Tongue (tissue), 2 donors: ENCODE measurements around the gene SPDYC. TPM values are rescaled to one million over a fixed set of nuclear protein-coding genes. Genes with fewer than 3 reads are reported as not detected.

Experiments
- DNase-seq: peaks from one replicate; pipeline ENCODE4 v3.0.0-alpha.2; 2015
- total RNA-seq: library from RNA; depleted of rRNA; stranded (reverse); fragments of >200 nt; gene quantifications from one replicate; pipeline ENCODE4 v1.2.3, GENCODE V29; 2014

SPDYC gene
- total RNA-seq, 1 donor from 2014 or later = not detected

DNA sequence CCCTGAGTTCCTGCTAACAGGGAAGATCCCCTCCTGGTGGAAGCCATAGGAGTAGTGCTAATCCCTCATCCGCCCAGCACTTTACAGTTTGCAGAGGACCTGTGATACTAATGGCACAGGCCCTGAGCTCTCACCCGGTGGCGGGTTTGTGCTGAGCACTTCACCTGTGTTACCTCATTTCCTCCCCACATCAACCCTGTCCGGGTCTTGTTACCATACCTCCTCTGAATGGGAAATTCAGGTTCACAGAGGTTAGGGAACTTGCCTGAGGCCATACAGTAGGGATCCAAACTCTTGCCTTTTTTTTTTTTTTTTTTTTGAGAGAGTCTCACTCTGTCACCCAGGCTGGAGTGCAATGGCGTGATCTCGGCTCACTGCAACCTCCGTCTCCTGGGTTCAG lies 36.9 kb downstream of the SPDYC start:
- no peak for DNase-seq

DNA sequence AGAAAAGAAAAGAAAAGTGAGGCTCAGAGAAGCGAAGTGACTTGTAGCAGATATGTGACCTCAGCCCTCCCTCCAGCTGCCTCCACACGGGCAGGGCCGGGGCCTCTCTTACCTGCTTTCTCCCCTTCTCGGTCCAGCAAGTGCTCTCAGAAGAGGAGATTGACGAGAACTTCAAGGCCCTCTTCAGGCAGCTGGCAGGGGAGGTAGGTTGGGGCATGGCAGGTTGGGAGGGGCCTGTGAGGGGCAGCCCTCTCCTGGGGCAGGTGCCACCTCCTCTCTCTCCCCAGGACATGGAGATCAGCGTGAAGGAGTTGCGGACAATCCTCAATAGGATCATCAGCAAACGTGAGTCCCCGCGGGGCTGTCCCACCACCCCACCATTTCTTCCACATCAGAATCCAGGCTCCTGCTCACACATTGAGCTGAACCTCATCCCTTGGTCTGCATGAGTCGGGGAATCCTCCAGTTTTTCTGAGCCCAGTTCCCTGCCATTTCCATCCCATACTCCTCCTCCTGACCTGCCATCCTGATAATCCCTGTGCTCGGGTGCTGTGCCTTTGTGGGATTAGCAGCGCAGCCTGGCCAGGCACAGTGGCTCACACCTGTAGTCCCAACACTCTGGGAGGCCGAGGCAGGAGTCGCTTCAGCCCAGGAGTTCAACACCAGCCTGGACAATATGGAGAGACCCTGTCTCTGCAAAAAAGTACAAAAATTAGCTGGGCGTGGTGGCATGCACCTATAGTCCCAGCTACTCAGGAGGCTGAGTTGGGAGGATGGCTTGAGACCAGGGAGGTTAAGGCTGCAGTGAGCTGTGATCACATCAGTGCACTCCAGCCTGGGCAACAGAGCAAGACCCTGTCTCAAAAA lies 38.1 kb downstream of the SPDYC start:
- DNase-seq = no peak

DNA sequence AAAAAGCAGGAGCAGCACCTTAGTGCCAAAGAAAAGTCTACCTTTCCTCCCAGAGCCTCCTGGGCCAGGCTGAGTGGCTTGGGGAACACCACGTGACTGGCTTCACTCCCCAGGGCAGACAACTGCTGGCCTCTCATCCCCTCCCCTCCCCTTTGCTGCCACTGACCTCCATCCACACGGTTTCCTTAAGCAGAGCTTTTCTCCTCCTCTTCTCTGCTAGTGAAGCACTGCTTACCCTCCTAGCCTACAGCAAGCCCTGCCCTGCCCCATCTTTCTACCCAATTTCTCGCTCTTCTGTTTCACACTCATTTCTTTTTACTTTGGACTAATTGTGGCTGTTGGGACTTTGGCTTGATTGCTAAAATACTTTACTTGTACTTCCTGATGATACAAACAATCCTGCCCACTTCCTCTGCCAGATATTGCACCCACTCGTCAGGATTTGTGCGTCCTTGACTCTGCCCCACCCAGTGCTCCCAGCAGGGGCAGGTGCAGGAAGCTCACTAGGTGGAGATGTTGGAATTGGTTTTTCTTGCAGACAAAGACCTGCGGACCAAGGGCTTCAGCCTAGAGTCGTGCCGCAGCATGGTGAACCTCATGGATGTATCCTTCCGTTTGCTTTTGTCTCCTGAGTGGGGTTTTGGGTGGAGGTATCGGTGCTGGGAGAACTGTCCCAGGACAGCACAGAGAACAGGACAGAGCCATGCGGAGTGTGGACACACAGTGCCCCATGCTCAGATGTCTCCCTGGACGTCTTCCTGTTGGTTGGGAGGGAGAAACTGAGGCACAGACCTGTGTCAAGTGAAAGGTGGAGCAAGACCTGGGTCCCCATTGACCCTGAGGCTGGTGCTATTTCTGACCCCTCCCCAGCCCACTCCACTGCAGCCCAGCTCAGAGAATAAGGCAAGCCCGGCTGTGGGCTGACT lies 39.0 kb downstream of the SPDYC start:
- no peak for DNase-seq

DNA sequence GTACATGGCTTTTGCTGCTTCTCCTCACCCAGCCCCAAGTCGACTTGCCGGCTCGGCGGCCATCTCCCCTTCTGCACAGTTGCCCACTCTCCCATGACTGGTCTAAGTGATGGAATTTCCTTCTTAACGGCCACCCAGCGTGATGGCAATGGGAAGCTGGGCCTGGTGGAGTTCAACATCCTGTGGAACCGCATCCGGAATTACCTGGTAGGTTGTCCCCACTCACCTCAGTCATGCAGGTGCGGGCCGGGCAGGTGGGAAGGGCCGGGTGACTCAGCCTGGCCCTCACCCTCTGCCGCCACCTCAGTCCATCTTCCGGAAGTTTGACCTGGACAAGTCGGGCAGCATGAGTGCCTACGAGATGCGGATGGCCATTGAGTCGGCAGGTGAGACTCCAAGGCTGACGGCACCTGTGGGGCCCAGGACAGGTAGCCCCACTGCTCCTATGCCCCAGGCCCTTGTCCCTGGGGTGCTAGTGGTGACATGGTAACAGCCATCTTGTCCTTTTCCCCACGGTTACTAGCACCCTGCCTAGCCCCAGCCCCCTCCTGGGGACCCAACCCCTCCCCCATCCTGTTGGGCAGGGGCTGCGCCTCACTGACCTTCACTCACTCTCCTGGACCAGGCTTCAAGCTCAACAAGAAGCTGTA lies 39.8 kb downstream of the SPDYC start:
- no peak for DNase-seq

DNA sequence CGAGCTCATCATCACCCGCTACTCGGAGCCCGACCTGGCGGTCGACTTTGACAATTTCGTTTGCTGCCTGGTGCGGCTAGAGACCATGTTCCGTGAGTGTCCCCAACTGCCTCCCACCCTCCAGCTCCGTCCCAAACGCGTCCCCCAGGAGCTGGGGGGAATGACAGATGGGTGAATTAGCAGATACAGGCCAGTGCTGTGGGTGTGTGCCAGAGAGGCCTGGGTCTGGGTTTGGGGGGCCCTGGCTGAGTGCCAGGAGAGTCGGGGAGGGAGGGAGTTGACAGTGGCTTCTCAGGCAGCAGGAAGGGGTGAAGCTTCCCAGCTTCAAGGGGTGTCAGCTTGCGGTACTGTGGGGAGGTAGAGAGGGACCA lies 40.3 kb downstream of the SPDYC start:
- DNase-seq = no peak

DNA sequence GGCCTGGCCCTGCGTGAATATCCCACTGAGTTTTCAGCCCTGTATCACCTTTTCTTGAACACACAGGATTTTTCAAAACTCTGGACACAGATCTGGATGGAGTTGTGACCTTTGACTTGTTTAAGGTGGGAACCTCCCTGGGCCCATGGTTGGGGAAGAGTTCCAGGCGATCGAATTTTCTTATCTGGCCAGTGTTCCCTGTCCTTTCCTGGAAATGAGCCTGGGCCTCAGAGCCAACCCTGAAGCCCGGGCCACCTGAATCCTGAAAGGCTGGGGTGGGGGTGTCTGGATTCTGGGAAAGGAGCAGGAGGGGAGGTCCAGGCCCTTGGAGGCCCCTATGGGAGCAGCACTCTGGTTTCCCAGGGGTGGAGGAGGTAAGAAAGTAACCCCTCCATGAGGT lies 40.7 kb downstream of the SPDYC start:
- no peak for DNase-seq

DNA sequence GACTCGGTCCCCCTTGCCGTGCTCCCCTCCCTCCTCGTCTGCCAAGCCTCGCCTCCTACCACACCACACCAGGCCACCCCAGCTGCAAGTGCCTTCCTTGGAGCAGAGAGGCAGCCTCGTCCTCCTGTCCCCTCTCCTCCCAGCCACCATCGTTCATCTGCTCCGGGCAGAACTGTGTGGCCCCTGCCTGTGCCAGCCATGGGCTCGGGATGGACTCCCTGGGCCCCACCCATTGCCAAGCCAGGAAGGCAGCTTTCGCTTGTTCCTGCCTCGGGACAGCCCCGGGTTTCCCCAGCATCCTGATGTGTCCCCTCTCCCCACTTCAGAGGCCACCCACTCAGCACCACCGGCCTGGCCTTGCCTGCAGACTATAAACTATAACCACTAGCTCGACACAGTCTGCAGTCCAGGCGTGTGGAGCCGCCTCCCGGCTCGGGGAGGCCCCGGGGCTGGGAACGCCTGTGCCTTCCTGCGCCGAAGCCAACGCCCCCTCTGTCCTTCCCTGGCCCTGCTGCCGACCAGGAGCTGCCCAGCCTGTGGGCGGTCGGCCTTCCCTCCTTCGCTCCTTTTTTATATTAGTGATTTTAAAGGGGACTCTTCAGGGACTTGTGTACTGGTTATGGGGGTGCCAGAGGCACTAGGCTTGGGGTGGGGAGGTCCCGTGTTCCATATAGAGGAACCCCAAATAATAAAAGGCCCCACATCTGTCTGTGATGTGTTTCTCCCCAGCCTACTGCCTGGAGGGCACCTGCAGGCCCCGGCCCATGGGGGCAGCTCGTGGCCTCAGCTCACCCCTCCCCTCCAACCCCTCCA lies 41.5 kb downstream of the SPDYC start:
- DNase-seq = no peak

- no peak for DNase-seq
These were observed 42.3 kb downstream of the SPDYC start for GRCh38 chr11:65212226-65212801.

DNA sequence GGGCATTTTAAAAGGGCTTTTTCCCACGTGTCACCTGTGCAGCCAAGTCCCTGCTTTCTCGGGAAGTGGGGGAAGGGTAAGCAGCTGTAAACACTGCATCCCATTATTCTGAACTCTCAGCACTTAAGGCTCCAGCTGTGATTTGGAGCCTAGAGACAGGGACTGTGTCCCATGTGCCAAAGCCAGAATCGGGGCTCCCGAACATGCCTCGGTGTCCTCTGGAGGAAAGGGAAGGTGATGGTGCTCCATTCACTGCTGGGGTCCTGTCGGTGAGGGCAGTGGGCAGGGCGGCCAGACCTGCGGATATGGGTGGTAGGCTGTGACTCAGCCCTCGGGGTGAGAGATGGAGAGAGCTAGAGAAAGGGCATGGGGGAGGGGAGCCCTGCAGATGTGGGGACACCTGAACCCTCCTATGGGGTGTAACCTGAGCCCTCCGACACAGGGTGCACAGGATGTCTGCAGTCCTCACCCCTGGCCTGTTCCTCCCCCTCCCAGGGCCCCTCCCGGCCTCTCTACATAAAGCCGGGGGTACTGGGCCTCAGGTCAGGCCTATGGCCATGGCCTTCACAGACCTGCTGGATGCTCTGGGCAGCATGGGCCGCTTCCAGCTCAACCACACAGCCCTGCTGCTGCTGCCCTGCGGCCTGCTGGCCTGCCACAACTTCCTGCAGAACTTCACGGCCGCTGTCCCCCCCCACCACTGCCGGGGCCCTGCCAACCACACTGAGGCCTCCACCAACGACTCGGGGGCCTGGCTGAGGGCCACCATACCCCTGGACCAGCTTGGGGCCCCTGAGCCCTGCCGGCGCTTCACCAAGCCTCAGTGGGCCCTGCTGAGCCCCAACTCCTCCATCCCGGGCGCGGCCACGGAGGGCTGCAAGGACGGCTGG lies 43.5 kb downstream of the SPDYC start:
- peak; percentile 29 for DNase-seq

DNA sequence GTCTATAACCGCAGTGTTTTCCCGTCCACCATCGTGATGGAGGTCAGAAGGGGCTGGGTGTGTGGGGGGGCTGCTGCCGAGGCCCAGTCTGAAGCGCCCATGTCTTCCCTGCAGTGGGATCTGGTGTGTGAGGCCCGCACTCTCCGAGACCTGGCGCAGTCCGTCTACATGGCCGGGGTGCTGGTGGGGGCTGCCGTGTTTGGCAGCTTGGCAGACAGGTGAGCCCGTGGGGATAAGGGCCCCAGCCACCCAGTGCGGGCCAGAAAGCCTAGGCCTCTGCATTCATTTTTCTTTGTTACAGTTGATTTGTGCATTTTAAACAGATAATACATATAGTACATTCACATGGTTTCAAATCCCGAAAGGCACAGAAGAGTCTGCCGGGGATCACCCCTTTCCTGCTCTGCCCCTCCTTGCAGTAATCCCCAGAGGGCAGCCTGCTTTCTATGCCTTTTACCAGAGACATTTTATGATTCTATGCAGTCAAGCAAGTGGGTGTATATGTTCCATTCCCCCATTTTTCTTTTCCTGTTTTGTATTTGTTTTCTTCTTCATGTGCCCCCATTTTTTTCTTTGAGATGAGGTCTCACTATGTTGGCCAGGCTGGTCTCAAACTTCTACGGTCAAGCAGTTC lies 44.3 kb downstream of the SPDYC start:
- DNase-seq = no peak

DNA sequence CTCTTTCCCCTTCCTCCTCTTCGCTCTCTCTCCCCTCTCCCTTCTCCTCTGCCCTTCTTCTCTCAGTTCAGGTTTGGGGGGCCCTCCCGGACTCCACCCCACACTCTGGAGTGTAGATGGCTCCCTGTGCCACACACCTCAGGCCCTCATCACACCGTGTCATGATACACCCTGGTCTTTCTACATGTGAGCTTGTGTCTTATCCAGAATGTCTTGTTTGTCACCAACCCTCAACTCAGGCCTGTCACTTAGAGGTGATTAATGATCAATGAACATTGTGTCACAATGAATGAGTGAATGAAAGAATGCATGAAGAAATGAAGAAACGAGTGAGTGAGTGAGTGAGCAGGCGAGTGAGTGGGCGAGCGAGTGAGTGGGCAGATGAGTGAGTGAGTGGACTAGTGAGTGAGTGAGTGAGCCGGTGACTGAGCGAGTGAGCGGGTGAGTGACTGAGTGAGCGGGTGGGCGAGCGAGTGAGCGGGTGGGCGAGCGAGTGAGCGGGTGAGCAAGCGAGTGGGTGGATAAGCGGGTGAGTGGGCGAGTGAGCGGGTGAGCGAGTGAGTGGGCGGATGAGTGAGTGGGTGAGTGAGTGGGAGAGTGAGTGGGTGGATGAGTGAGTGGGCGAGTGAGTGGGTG lies 45.5 kb downstream of the SPDYC start:
- DNase-seq = no peak

DNA sequence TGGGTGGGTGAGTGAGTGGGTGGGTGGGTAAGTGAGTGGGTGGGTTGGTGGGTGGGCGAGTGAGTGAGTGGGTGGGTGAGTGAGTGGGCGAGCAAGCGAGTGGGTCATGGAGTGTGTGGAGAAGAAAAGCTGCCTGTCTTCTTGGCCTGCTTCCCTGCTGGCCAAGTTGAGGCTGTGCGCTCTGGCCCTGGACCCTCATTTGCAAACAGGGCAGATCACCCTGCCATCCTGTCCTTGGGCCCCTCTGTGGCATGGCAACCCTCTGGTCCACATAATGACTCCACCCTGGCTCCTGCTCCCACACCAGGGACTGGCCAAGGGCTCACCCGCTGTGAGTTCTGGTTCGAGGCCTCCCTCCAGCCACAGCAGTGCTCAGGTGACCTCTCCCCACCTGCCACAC lies 46.8 kb downstream of the SPDYC start:
- DNase-seq = no peak

DNA sequence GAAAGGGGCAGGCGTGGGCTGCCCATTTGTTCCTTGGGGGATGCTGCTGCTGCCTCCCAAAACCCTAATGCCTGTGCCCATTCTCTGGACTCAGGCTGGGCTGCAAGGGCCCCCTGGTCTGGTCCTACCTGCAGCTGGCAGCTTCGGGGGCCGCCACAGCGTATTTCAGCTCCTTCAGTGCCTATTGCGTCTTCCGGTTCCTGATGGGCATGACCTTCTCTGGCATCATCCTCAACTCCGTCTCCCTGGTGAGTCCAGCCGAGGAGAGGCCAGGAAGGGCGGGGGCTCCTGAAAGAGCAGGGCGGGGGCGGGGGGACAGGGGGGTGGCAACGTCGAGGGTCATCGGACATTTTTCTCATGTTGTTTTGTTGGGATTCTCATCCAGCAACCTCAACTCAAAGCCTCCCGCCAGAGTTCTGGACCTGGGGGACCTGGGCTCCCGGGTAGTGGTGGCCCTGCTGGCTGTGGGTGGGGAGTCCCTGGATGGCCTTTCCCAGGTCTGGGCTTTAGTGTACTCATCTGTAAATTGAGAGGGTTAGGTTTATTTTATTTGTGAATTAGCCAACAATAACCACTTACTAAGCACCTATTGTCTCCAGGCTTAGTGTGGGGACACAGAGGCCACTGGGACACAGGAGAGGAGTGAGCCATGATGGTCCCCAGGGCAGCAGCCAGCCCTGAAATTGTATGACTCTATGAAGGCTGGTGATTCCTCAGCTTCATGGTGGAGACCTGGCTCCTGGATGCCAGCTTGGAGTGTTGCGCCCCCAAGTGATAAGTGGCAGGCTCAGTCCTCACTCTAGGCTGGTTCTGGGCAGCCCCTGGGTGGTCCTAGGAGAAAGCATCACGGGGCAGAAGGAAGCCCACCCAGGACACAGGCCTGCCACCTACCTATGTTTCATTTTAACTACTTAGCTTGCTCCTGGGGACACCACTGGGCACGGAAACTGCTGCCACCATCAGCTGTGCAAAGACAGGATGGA lies 47.7 kb downstream of the SPDYC start:
- DNase-seq = no peak

GRCh38 chr11:65218446-65218845 lies 48.4 kb downstream of the SPDYC start:
- DNase-seq = no peak

GRCh38 chr11:65219930-65220213 lies 49.8 kb downstream of the SPDYC start:
- DNase-seq = no peak

DNA sequence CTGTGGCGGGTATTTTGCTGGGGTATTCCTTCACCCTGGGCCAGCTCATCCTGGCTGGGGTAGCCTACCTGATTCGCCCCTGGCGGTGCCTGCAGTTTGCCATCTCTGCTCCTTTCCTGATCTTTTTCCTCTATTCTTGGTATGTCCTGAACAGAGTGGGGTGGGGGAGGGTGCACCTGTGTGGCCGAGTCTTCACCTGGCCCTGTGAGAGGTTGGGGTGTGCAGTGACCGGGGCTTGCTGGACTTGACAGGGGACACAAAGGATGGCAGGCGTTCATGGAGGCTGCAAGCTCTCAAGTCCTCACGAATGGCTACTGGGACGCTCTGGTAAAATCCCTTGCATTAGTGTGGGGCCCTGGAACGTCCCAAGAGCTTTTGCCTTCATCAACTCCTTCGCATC lies 51.0 kb downstream of the SPDYC start:
- no peak for DNase-seq
